Thyroid gland (tissue), 4 donors: ENCODE data around the gene SLC39A2.

Experiments used
- CTCF ChIP-seq, 6 experiments: fragments of 200-600 bp in 3 of 6; fragments of 450-650 bp in 3 of 6; sonication (generic) in 3 of 6; IDR thresholded peaks; one replicate each; pipeline ENCODE4 v1.5.1; 2016 to 2019; ENCODE audit warnings: antibody characterized with exemption in 6 of 6, mild to moderate bottlenecking in 2 of 6, inconsistent platforms in 1 of 6, moderate library complexity in 1 of 6
- POLR2A ChIP-seq, 2 donors: fragments of 450-650 bp; IDR thresholded peaks; one replicate each; pipeline ENCODE4 v1.6.1; 2017; ENCODE audit warnings: antibody characterized with exemption in 2 of 2, mild to moderate bottlenecking in 2 of 2, moderate library complexity in 1 of 2

GRCh38 chr14:21019366-21019765 is 20.3 kb downstream of the SLC39A2 start:
- no peak for TF ChIP-seq CTCF (IDR thresholded peaks at IDR 0.05)
- no peak for TF ChIP-seq POLR2A (IDR thresholded peaks at IDR 0.05)
